GM21528 (cell line): ENCODE results near the gene NEDD4L.

Experiments
- ATAC-seq: cut with Tn5 transposase; IDR thresholded peaks from one replicate; pipeline ENCODE4 v1.9.1; 2021; ENCODE audit warnings: mild to moderate bottlenecking, moderate library complexity; ENCODE audit not compliant: unreplicated experiment, low FRiP score

NEDD4L gene

GRCh38 chr18:58110398-58110797, 66.4 kb downstream of the NEDD4L start:
- ATAC-seq, result no peak

- ATAC-seq, result no peak
Observed at GRCh38 chr18:58112174-58112573, 68.1 kb downstream of the NEDD4L start.

- no peak for ATAC-seq
Observed at GRCh38 chr18:58113337-58113736, 69.3 kb downstream of the NEDD4L start.

- no peak for ATAC-seq
Observed at GRCh38 chr18:58114766-58115165, 70.7 kb downstream of the NEDD4L start.

GRCh38 chr18:58116818-58117217, 72.8 kb downstream of the NEDD4L start:
- no peak for ATAC-seq

- ATAC-seq, result no peak
Observed at GRCh38 chr18:58117786-58118403, 73.9 kb downstream of the NEDD4L start.

GRCh38 chr18:58118536-58118935, 74.5 kb downstream of the NEDD4L start:
- no peak for ATAC-seq

GRCh38 chr18:58119819-58120218, 75.8 kb downstream of the NEDD4L start:
- ATAC-seq, result no peak

GRCh38 chr18:58124475-58124874, 80.4 kb downstream of the NEDD4L start:
- ATAC-seq, result no peak

GRCh38 chr18:58125183-58125582, 81.2 kb downstream of the NEDD4L start:
- no peak for ATAC-seq

- no peak for ATAC-seq
Observed at GRCh38 chr18:58125756-58126155, 81.7 kb downstream of the NEDD4L start.

- ATAC-seq, result no peak
Observed at GRCh38 chr18:58128381-58129374, 84.7 kb downstream of the NEDD4L start.

- no peak for ATAC-seq
Observed at GRCh38 chr18:58132595-58133261, 88.7 kb downstream of the NEDD4L start.

- ATAC-seq, result no peak
Observed at GRCh38 chr18:58135183-58135641, 91.2 kb downstream of the NEDD4L start.

GRCh38 chr18:58135701-58136331, 91.8 kb downstream of the NEDD4L start:
- ATAC-seq, result peak; percentile 70

- ATAC-seq, result no peak
Observed at GRCh38 chr18:58136879-58137278, 92.9 kb downstream of the NEDD4L start.

- no peak for ATAC-seq
Observed at GRCh38 chr18:58139459-58140386, 95.7 kb downstream of the NEDD4L start.

- ATAC-seq, result no peak
Observed at GRCh38 chr18:58140387-58141325, 96.6 kb downstream of the NEDD4L start.
